ENCODE measurements around the gene CENPVL1. TPM values are rescaled to one million over a fixed set of nuclear protein-coding genes. Genes with fewer than 3 reads are reported as not detected.

The CENPVL1 gene
- polyA plus RNA-seq, 1 donor: 0.19 TPM

GRCh38 chrX:51737091-51737490 lies 26.8 kb downstream of the CENPVL1 start:
- Histone ChIP-seq H3K9me3 (ENCODE audit: control insufficient read depth, low read depth, low read length) (no peaks in the 10 kb centered on the region), H3K27ac (ENCODE audit: low read length) (no peak overlapping the region), H3K4me3 (ENCODE audit: low read length) (no peak overlapping the region), H3K4me1 (ENCODE audit: control insufficient read depth, insufficient read depth, low read length) (no peaks in the 10 kb centered on the region), H3K27me3 (ENCODE audit: control insufficient read depth, insufficient read depth, low read length) (peaks cover 8% of the 10 kb centered on the region), H3K36me3 (ENCODE audit: control insufficient read depth, insufficient read depth, low read length) (no peaks in the 10 kb centered on the region)
- no peak for DNase-seq
- WGBS (ENCODE audit: insufficient coverage, low lambda C conversion rate): 77% methylated on average over 2 of the region's 2 CpGs

GRCh38 chrX:51742586-51742985 lies 32.3 kb downstream of the CENPVL1 start:
- Histone ChIP-seq H3K27ac (ENCODE audit: low read length) (no peak overlapping the region), H3K27me3 (ENCODE audit: control insufficient read depth, insufficient read depth, low read length) (peaks cover 5% of the 10 kb centered on the region), H3K4me1 (ENCODE audit: control insufficient read depth, insufficient read depth, low read length) (no peaks in the 10 kb centered on the region), H3K9me3 (ENCODE audit: control insufficient read depth, low read depth, low read length) (no peaks in the 10 kb centered on the region), H3K36me3 (ENCODE audit: control insufficient read depth, insufficient read depth, low read length) (peaks cover 2% of the 10 kb centered on the region), H3K4me3 (ENCODE audit: low read length) (no peak overlapping the region)
- WGBS (ENCODE audit: insufficient coverage, low lambda C conversion rate): 100% methylated on average over 1 of the region's 3 CpGs
- DNase-seq: no peak

- Histone ChIP-seq H3K36me3 (ENCODE audit: control insufficient read depth, insufficient read depth, low read length) (peaks cover 2% of the 10 kb centered on the region), H3K4me3 (ENCODE audit: low read length) (peak within 1 kb of the TSS; percentile 75), H3K27me3 (ENCODE audit: control insufficient read depth, insufficient read depth, low read length) (peaks cover 3% of the 10 kb centered on the region), H3K4me1 (ENCODE audit: control insufficient read depth, insufficient read depth, low read length) (no peaks in the 10 kb centered on the region), H3K9me3 (ENCODE audit: control insufficient read depth, low read depth, low read length) (no peaks in the 10 kb centered on the region), H3K27ac (ENCODE audit: low read length) (peak within 1 kb of the TSS; percentile 51)
- DNase-seq: peak; percentile 35 to 73
- no CpG with 5 or more reads among the region's 63 CpGs for WGBS (ENCODE audit: insufficient coverage, low lambda C conversion rate)
Observed at GRCh38 chrX:51743179-51743957, 33.1 kb downstream of the CENPVL1 start, which contains the start of gene GSPT2. Gene GSPT2 (plus strand): TSS chrX:51743442. CDS start chrX:51743627, 185 bp downstream.

GRCh38 chrX:51747671-51748070 lies 37.4 kb downstream of the CENPVL1 start:
- H3K4me3 ChIP-seq (ENCODE audit: low read length): no peak overlapping the region

GRCh38 chrX:51759055-51759839 lies 48.9 kb downstream of the CENPVL1 start:
- Histone ChIP-seq H3K36me3 (ENCODE audit: control insufficient read depth, insufficient read depth, low read length) (no peaks in the 10 kb centered on the region), H3K9me3 (ENCODE audit: control insufficient read depth, low read depth, low read length) (no peaks in the 10 kb centered on the region), H3K27ac (ENCODE audit: low read length) (no peak overlapping the region), H3K4me3 (ENCODE audit: low read length) (no peak overlapping the region), H3K4me1 (ENCODE audit: control insufficient read depth, insufficient read depth, low read length) (no peaks in the 10 kb centered on the region), H3K27me3 (ENCODE audit: control insufficient read depth, insufficient read depth, low read length) (no peaks in the 10 kb centered on the region)
- no peak for DNase-seq
- WGBS (ENCODE audit: insufficient coverage, low lambda C conversion rate): no CpG with 5 or more reads among the region's 6 CpGs

More at GRCh38 chrX:51747671-51748070, 37.4 kb downstream of the CENPVL1 start:
- Histone ChIP-seq H3K9me3 (ENCODE audit: control insufficient read depth, low read depth, low read length) (no peaks in the 10 kb centered on the region), H3K4me1 (ENCODE audit: control insufficient read depth, insufficient read depth, low read length) (no peaks in the 10 kb centered on the region), H3K27me3 (ENCODE audit: control insufficient read depth, insufficient read depth, low read length) (no peaks in the 10 kb centered on the region), H3K36me3 (ENCODE audit: control insufficient read depth, insufficient read depth, low read length) (peaks cover 2% of the 10 kb centered on the region), H3K27ac (ENCODE audit: low read length) (no peak overlapping the region)
- no peak for DNase-seq

- no peak for DNase-seq
- Histone ChIP-seq H3K4me1 (ENCODE audit: control insufficient read depth, insufficient read depth, low read length) (no peaks in the 10 kb centered on the region), H3K27me3 (ENCODE audit: control insufficient read depth, insufficient read depth, low read length) (no peaks in the 10 kb centered on the region), H3K9me3 (ENCODE audit: control insufficient read depth, low read depth, low read length) (no peaks in the 10 kb centered on the region), H3K4me3 (ENCODE audit: low read length) (no peak overlapping the region), H3K27ac (ENCODE audit: low read length) (no peak overlapping the region), H3K36me3 (ENCODE audit: control insufficient read depth, insufficient read depth, low read length) (no peaks in the 10 kb centered on the region)
- WGBS (ENCODE audit: insufficient coverage, low lambda C conversion rate): no CpG with 5 or more reads among the region's 4 CpGs
Observed at GRCh38 chrX:51760657-51761056, 50.3 kb downstream of the CENPVL1 start.

Other genes starting within 250 kb of the CENPVL1 start
- gene NUDT11, start 213.9 kb upstream of the CENPVL1 start, polyA plus RNA-seq: 5.3 TPM
- gene CENPVL3, start 91.6 kb upstream of the CENPVL1 start, polyA plus RNA-seq: 0.76 TPM
- 0.19 TPM for gene CENPVL2, start 27.7 kb upstream of the CENPVL1 start, polyA plus RNA-seq
- gene GSPT2, start 32.9 kb downstream of the CENPVL1 start, polyA plus RNA-seq: 11.3 TPM
- 155 TPM for gene MAGED1, start 183.1 kb downstream of the CENPVL1 start, polyA plus RNA-seq

Data from large intestine (tissue), 3 donors.